GM23338 (cell line): ENCODE data around the gene SOS2. TPM values are rescaled to one million over a fixed set of nuclear protein-coding genes. Genes with fewer than 3 reads are reported as not detected.

Experiments used
- ATAC-seq: fragments of 200-7000 bp; cut with Tn5 transposase; 3 replicates; pipeline ENCODE4 v1.9.1; 2020
- DNase-seq: peaks from one replicate; pipeline ENCODE4 v3.0.0-alpha.2; 2015; ENCODE audit warnings: low spot score
- H2AFZ ChIP-seq: fragments of 200-600 bp; sonication (generic); 2 replicates; pipeline ENCODE4 v1.8.0; 2016; ENCODE audit warnings: antibody characterized with exemption, mild to moderate bottlenecking, moderate library complexity
- H3F3A ChIP-seq: fragments of 200-600 bp; sonication (generic); replicated peaks from 2 replicates; pipeline ENCODE4 v1.8.0; 2017; ENCODE audit warnings: antibody characterized with exemption, mixed run types, low read depth
- H3K27ac ChIP-seq: fragments of 200-600 bp; sonication (generic); 2 replicates; pipeline ENCODE4 v1.6.1; 2016; ENCODE audit warnings: low read depth
- H3K27me3 ChIP-seq: fragments of 200-600 bp; sonication (generic); 2 replicates; pipeline ENCODE4 v1.8.0; 2016; ENCODE audit warnings: mild to moderate bottlenecking, mixed run types, moderate library complexity; ENCODE audit not compliant: insufficient read depth
- H3K36me3 ChIP-seq: fragments of 200-600 bp; sonication (generic); 2 replicates; pipeline ENCODE4 v1.8.0; 2016; ENCODE audit warnings: mild to moderate bottlenecking; ENCODE audit not compliant: insufficient read depth
- H3K4me1 ChIP-seq: fragments of 200-600 bp; sonication (generic); 2 replicates; pipeline ENCODE4 v1.8.0; 2016; ENCODE audit warnings: mild to moderate bottlenecking, moderate library complexity; ENCODE audit not compliant: insufficient read depth
- H3K4me2 ChIP-seq: fragments of 200-600 bp; sonication (generic); 2 replicates; pipeline ENCODE4 v1.7.1; 2017; ENCODE audit warnings: mixed run types
- H3K4me3 ChIP-seq: fragments of 200-600 bp; sonication (generic); 2 replicates; pipeline ENCODE4 v1.6.1; 2016; ENCODE audit warnings: mixed run types
- H3K79me2 ChIP-seq: fragments of 200-600 bp; sonication (generic); replicated peaks from 2 replicates; pipeline ENCODE4 v1.8.0; 2017; ENCODE audit warnings: mild to moderate bottlenecking; ENCODE audit not compliant: insufficient read depth
- H3K9me2 ChIP-seq: fragments of 200-600 bp; sonication (generic); 2 replicates; pipeline ENCODE4 v1.8.0; 2017; ENCODE audit not compliant: insufficient read depth
- H4K20me1 ChIP-seq: fragments of 200-600 bp; sonication (generic); replicated peaks from 2 replicates; pipeline ENCODE4 v1.8.0; 2017; ENCODE audit warnings: mild to moderate bottlenecking; ENCODE audit not compliant: insufficient read depth
- H3K27ac Mint-ChIP-seq: 2 replicates; pipeline ENCODE4 v1.8.0; 2020; ENCODE audit warnings: inconsistent platforms, mild to moderate bottlenecking, moderate library complexity, mixed read lengths
- H3K27me3 Mint-ChIP-seq: 3 replicates; pipeline ENCODE4 v1.8.0; 2022; ENCODE audit warnings: low read depth, mild to moderate bottlenecking, moderate library complexity, mixed read lengths, inconsistent platforms; ENCODE audit not compliant: insufficient read depth, poor library complexity
- H3K36me3 Mint-ChIP-seq: 3 replicates; pipeline ENCODE4 v1.8.0; 2021; ENCODE audit warnings: low read depth, mild to moderate bottlenecking, inconsistent platforms, moderate library complexity, mixed read lengths
- H3K4me1 Mint-ChIP-seq: 3 replicates; pipeline ENCODE4 v1.8.0; 2020; ENCODE audit warnings: mild to moderate bottlenecking, inconsistent platforms, mixed read lengths
- H3K4me3 Mint-ChIP-seq: 3 replicates; pipeline ENCODE4 v1.8.0; 2021; ENCODE audit warnings: moderate library complexity, mild to moderate bottlenecking, inconsistent platforms, mixed read lengths
- H3K9me3 Mint-ChIP-seq: 3 replicates; pipeline ENCODE4 v1.8.0; 2020; ENCODE audit warnings: moderate library complexity, mild to moderate bottlenecking, inconsistent platforms, mixed read lengths
- CREB1 ChIP-seq: fragments of 250-450 bp; sonication (Bioruptor Pico); IDR thresholded peaks from 2 replicates; pipeline ENCODE4 v1.5.0; 2020; ENCODE audit warnings: low read depth, mild to moderate bottlenecking, moderate library complexity
- POLR2AphosphoS5 ChIP-seq: IDR thresholded peaks from 2 replicates; pipeline ENCODE4 v1.6.1; 2016; ENCODE audit warnings: antibody characterized with exemption, low read depth
- STAT1 ChIP-seq: IDR thresholded peaks from one replicate; pipeline ENCODE4 v1.6.1; 2016; ENCODE audit warnings: antibody characterized with exemption; ENCODE audit not compliant: unreplicated experiment
- ZNF114 ChIP-seq: fragments of 250-450 bp; sonication (Bioruptor Pico); IDR thresholded peaks from 2 replicates; pipeline ENCODE4 v1.5.0; 2020; ENCODE audit warnings: mild to moderate bottlenecking, moderate library complexity
- polyA plus RNA-seq: library from polyadenylated mRNA; unstranded; fragments of >200 nt; fragmentation: Nextera tagmentation; extraction: Ambion mirVana; gene quantifications from 2 replicates; pipeline ENCODE4 v1.2.1, GENCODE V29; 2016
- total RNA-seq: library from RNA; depleted of rRNA; stranded (reverse); fragments of >200 nt; shearing (Covaris generic); gene quantifications from 2 replicates; pipeline ENCODE4 v1.2.3, GENCODE V29; 2014
- TF ChIP-seq, protein P1 (sequence below): IDR thresholded peaks from 2 replicates; pipeline ENCODE4 v1.6.1; 2016; ENCODE audit warnings: antibody characterized with exemption

SOS2 gene
- total and polyA plus RNA-seq, 2 experiments from 2014 or later = 3.5 to 11.4 TPM

DNA sequence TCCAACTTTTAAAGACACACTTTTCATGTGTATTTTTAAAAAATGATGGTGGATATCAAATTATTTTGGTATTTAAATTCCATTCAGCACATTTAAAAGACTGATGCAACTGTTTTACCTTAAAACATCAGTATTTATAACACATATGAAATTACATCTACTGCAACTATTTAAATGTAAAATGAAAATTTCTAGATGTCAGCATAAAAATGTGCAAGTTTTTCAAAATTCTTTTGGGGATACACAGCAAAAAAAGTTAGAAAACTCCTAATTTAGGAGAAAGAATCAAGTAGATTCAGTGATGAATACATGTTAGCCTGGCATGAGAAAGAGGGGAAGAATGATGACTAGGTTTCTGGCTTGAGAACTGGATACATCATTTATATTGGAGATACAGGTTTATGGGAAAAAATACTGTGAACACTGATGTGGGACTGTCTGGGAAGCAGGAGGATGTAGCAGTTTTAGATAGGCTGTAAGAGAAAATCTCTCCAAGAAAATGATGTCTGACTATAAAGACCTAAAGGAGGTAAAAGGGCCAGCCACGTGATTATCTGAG is 9.2 kb downstream of the SOS2 start:
- Histone ChIP-seq H3K79me2 (peaks cover 62% of the 10 kb centered on the region), H4K20me1 (peaks cover 4% of the 10 kb centered on the region; the same call in 1 of the 2 replicates), H3F3A (no peaks in the 10 kb centered on the region), H3K4me1 (peaks cover 15% of the 10 kb centered on the region), H3K27ac (no peak overlapping the region), H2AFZ (no peak overlapping the region), H3K4me2 (no peak overlapping the region), H3K4me3 (no peak overlapping the region), H3K9me2 (no peaks in the 10 kb centered on the region), H3K36me3 (no peaks in the 10 kb centered on the region), H3K27me3 (no peaks in the 10 kb centered on the region)
- peaks cover 3% of the 10 kb centered on the region for H3K27me3 Mint-ChIP-seq
- peak overlapping the region; percentile 64; the same call in 1 of the 2 replicates for H3K27ac Mint-ChIP-seq
- ATAC-seq = no peak
- H3K4me3 Mint-ChIP-seq = no peak overlapping the region
- TF ChIP-seq ZNF114 = no peak
- no peak for DNase-seq
- H3K9me3 Mint-ChIP-seq = no peaks in the 10 kb centered on the region
- H3K4me1 Mint-ChIP-seq = peaks cover 23% of the 10 kb centered on the region
- H3K36me3 Mint-ChIP-seq = no peaks in the 10 kb centered on the region

DNA sequence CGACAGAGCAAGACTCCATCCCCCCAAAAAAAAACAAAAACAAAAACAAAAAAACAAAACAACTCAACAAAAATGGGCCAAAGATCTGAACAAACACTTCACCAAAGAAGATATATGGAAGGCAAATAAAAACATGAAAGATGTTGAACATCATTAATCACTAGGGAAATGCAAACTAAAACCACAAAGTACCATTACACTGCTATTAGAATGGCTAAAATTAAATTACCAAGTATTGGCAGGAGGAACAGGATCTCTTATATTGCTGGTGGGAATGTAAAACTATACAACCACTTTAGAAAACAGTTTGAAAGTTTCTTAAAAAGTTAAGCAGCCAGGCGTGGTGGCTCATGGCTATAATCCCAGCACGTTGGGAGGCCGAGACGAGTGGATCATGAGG is 12.9 kb downstream of the SOS2 start:
- Histone ChIP-seq H3K9me2 (no peaks in the 10 kb centered on the region), H3K4me1 (no peaks in the 10 kb centered on the region; the same call in 1 of the 2 replicates), H3K27ac (no peak overlapping the region), H4K20me1 (no peaks in the 10 kb centered on the region), H3K27me3 (no peaks in the 10 kb centered on the region), H3F3A (no peaks in the 10 kb centered on the region), H3K4me2 (no peak overlapping the region), H3K4me3 (no peak overlapping the region), H2AFZ (no peak overlapping the region), H3K79me2 (peaks cover 47% of the 10 kb centered on the region), H3K36me3 (no peaks in the 10 kb centered on the region)
- H3K4me1 Mint-ChIP-seq = peaks cover 12% of the 10 kb centered on the region; the same call in 2 of the 3 replicates
- ATAC-seq = no peak
- peaks cover 3% of the 10 kb centered on the region for H3K27me3 Mint-ChIP-seq
- H3K4me3 Mint-ChIP-seq = no peak overlapping the region
- no peaks in the 10 kb centered on the region for H3K9me3 Mint-ChIP-seq
- H3K36me3 Mint-ChIP-seq = no peaks in the 10 kb centered on the region
- no peak for DNase-seq
- TF ChIP-seq, protein P1, sequence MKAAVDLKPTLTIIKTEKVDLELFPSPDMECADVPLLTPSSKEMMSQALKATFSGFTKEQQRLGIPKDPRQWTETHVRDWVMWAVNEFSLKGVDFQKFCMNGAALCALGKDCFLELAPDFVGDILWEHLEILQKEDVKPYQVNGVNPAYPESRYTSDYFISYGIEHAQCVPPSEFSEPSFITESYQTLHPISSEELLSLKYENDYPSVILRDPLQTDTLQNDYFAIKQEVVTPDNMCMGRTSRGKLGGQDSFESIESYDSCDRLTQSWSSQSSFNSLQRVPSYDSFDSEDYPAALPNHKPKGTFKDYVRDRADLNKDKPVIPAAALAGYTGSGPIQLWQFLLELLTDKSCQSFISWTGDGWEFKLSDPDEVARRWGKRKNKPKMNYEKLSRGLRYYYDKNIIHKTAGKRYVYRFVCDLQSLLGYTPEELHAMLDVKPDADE = no peak
- no peak overlapping the region for H3K27ac Mint-ChIP-seq

DNA sequence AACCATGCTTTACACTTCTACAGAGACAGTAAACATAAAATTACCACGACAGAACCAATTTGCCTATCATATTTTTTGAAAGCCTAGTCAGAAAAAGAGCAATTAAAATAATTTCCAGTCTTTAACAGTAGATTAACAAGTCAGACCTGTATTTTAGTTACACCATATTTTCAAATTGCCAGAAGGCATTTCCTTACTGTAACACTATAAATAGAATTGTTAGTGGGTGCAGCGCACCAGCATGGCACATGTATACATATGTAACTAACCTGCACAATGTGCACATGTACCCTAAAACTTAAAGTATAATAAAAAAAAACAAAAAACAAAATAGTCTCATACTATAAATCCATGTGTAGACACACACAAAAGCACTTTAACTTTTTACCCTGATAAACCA is 16.0 kb downstream of the SOS2 start:
- Mint-ChIP-seq H3K4me1 (peaks cover 3% of the 10 kb centered on the region; the same call in 2 of the 3 replicates), H3K4me3 (no peak overlapping the region; the same call in 2 of the 3 replicates), H3K27ac (no peak overlapping the region), H3K27me3 (peaks cover 3% of the 10 kb centered on the region), H3K36me3 (no peaks in the 10 kb centered on the region), H3K9me3 (no peaks in the 10 kb centered on the region)
- H3K4me2 ChIP-seq = no peak overlapping the region
- TF ChIP-seq CREB1 (CRISPR knock-in tag) (no peak), STAT1 (no peak), POLR2AphosphoS5 (no peak)
- no peaks in the 10 kb centered on the region for H3F3A ChIP-seq
- DNase-seq = no peak
- H3K36me3 ChIP-seq = no peaks in the 10 kb centered on the region
- H2AFZ ChIP-seq = no peak overlapping the region
- peaks cover 34% of the 10 kb centered on the region for H3K79me2 ChIP-seq
- no peak overlapping the region; the same call in 1 of the 2 replicates for H3K27ac ChIP-seq
- no peaks in the 10 kb centered on the region for H3K9me2 ChIP-seq
- no peak overlapping the region for H3K4me3 ChIP-seq
- no peak for ATAC-seq
- H3K27me3 ChIP-seq = no peaks in the 10 kb centered on the region
- H4K20me1 ChIP-seq = no peaks in the 10 kb centered on the region
- H3K4me1 ChIP-seq = no peaks in the 10 kb centered on the region
